DMS153 treated with DMSO at 0.1 percent for 48 hours (cell line): ENCODE data around the gene SIDT1.
A peak's percentile ranks its signal among the peaks of the same experiment; 100 is the strongest.
"Not testable (repeated sequence)": the region's sequence is repeated elsewhere in the genome, so short reads cannot be mapped to it uniquely, and the experiment has no call there.

Source experiments
- DNase-seq: peaks from one replicate; lab custom pipeline; 2025; ENCODE audit not compliant: unreplicated experiment; lab: John Stamatoyannopoulos, UW

SIDT1 gene

DNA sequence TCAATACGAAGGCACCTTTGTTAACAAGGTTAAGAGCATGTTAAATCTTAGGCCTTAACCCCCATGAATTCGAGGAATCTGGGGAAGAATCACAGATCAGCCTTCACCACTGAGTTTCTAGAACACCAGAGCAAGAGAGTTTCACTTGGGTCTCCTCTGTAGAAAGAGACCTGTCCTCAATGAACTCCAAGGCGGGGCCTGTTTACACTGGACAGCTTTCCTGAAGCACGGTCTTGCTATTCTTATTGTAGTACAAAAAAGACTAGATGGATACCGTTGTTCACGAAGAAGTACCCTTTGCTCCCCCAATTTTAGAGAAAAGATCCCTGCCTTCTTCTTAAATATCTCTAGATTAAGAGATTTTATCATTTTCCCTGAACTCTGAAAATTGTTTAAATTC is 99.2 kb downstream of the SIDT1 start:
- DNase-seq, result no peak

DNA sequence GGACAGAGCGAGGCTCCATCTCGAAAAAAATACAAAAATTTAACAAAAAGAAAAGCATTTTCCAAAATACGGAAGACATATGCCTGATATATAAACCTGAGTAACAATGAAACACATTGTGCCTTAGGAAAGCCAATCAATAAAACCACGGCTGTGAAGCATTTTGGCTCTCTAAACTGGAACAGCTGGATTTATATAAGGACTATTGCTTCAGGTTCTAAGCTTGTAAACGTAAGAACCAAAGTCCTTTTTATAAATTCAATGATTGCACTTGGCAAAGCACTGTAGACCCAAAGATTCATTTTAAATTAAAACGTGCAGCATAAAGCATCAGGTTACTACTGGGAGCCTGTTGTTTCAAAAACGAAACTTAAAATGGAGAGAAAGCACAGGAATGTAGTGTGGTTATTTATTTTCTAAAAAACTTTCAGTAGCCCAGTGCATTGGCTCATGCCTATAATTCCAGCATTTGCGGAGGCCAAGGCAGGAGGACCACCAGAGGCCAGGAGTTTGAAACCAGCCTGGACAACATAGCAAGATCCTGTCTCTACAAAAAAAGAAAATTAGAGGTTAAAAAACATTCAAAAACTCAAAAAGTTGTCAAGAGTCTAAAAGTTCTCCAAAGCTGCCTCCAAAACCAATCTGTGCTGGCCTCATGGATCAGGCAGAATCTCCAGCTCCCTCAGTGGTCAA is 102.6 kb downstream of the SIDT1 start:
- no peak for DNase-seq

DNA sequence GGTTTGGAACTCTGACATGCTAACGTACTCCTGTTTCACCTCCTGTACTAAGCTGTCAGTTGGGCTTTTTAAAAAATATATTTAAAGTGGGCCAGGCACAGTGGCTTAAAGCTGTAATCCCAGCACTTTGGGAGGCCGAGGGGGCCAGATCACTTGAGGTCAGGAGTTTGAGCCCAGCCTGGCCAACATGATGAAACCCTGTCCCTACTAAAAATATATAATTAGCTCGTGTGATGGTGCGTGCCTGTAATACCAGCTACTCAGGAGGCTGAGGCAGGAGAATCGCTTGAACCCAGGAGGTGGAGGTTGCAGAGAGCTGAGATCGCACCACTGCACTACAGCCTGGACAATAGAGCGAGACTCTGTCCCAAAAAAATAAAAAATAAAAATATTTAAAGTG is 103.7 kb downstream of the SIDT1 start:
- not testable (repeated sequence) for DNase-seq

DNA sequence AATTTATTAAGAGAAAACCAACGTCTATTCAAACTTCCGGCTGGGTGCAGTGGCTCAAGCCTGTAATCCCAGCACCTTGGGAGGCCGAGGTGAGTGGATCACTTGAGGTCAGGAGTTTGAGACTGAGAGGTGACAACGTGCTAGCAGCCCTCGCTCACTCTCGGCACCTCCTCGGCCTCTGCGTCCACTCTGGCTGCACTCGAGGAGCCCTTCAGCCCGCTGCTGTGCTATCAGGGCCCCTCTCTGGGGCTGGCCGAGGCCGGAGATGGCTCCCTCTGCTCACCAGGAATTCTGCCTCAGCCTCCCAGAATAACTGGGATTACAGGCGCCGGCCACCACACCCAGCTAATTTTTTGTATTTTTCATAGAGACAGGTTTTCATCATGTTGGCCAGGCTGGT is 105.4 kb downstream of the SIDT1 start:
- DNase-seq, result no peak

DNA sequence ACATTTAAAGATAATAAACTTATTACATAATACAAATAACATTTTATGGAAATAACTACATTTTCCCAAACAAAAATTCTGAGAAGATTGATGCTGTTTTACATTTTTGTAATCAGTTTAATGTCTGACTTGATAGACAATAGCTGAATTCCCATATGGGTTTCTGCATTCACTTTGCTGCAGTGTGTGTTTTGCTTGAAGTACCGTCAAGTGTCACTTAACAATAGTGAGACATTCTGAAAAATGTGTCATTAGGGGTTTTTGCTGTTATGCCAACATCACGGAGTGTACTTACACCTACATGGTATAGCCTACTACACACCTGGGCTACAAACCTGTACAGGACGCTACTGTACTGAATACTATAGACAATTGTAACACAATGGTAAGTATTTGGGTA is 106.6 kb downstream of the SIDT1 start:
- DNase-seq, result no peak

DNA sequence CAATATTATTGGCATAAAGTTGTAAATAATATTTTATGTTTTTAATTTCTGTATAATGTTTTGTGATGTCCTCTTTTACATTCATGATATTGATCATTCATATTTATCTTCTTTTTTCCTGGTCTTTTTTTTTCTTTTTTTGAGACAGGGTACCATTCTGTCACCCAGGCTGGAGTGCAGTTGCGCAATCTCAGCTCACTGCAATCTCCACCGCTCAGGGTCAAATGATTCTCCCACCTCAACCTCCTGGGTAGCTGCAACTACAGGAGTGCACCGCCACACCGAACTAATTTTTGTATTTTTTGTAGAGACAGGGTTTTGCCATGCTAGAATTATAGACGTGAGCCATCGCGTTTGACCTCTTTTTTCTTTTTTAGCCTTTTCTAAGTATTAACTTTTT is 111.2 kb downstream of the SIDT1 start:
- DNase-seq, result no peak

DNA sequence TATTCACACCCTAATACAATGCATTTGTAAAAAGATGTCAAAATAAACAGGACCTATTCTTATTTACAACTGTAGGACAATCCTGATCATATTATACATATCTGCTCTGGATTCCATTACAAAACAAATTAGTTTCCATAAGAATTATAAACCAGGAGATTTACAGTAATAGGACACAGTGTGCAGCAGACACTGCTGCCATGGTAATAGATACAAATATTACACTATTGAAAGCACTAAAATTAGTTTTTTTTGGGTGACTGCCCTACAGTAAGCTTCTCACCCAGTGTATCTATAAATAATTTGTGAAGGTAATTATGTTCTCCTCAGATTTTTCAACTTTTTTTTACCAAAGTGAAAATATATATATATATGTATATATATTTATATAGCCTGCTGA is 116.2 kb downstream of the SIDT1 start:
- no peak for DNase-seq

DNA sequence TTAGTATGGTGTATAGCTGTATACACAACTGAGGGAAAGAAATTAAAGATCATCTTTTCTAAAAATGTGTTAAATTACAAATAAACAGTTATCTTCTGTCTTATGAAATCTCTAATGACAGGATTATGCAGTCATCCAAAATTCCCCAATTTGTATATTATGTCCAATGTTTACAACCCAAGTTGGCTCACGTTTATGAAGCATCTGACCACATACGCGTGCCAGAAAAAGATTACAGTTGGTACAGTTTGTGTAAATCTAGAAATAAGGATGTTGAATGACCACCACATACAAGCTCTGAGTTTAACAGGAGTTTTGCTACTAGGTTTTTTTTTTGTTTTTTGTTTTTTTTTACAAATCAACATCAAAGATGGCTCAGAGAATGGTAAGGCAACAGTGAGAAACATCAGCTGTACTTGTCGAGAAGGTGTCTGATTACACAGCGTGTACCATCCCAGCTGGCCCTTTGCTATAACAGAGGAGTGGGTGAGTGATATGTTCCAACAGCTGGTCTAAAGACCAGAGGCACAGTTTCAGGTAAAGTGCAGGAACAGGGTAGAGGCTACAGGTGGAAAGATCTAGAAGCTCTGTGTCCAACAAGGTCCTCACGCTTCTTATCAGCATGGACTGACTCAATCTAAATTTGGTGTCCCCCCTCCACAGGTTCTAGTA is 117.0 kb downstream of the SIDT1 start:
- DNase-seq, result no peak

DNA sequence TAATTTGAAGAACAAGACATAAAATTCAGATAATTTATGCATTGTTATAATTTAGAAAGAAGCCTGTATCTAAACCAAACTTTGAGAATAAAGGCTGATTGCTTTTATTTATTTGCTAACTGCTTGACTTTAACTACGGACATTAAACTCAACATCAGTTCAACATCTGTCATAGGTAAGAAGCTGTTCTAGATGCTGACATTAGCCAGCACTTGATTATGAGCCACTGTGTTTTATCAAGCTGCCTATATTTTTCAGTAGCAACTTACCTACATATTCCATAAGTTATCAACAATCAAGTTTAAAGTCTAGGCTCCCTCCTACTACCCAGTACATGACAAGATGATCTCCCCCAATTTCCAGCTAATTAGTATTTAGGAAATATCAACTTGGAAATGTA is 122.0 kb downstream of the SIDT1 start:
- DNase-seq, result no peak

DNA sequence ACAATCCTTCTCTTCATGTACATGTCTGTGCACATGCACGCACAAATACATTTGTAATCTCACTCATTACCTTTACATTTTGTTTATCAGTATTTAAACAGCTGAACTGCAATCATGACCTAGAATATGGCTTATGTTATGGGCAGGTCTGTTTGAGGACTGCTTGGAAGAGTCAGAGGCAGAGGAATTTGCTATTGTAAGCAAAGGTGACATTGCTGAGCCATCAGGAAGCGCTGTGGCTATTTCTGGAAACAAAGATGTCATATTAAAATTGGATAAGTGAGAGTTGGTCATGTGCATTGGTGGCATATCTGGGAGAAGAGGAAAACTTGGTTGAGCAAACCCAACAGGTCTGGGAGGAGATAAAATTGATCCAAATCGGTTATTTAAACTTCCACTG is 122.5 kb downstream of the SIDT1 start:
- DNase-seq, result no peak

DNA sequence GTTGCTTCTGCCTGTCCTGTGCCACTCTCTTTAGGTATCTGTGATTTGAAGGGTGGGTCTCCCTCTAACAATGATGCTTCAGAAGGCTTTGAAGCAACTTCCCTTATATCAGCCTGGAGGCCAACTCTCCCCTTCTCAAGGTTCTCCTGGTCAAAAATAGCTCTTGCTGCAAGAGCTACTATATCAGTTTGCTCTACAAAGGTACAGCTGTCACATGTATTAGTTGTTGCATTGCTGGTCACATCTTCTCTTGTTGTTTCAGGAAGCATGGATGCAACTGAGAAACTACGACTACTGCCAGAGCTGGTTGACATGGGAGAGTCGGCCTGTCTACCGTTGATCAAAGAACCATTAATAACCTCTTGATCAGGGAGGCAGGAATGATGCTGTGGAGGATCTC is 125.8 kb downstream of the SIDT1 start:
- no peak for DNase-seq

DNA sequence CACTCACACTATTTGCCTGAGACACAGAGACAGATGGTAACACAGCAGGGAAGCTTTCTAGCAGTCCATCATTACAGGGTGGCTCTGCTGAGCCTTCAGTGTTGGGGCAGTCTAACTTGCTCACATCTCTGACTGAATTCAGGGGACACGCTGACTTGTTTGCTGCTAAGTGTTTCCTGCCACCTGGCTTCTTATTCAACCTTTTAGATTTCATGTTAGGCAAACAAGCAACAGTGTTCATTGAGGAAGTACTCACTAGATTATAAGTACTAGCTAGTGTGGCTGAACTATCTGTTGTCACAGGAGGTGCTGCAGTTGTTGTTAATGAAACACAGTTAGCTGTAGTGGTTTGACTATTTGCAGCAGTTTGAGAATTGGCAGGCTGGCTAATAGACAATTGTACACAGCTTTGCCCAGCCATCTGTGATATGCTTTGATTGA is 126.8 kb downstream of the SIDT1 start:
- DNase-seq, result peak; percentile 68

DNA sequence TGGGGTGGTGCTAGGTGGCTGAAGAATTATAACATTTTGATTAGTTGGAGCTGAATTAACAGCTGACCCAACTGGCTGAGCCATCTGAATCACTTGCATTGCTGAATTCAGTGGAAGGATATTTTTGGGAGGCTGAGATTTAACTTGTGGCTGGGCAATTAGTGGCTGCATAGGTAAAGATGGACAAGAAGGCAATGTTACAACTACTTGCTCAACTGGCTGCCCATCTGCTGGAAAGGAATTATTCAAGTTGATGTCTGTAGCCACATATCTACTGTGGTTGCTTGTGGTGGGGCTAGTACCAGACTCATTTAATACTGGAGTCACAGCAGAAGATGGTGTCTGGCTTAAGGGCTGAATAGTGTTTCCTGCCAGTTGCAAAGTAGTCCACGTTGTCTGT is 127.6 kb downstream of the SIDT1 start:
- no peak for DNase-seq

DNA sequence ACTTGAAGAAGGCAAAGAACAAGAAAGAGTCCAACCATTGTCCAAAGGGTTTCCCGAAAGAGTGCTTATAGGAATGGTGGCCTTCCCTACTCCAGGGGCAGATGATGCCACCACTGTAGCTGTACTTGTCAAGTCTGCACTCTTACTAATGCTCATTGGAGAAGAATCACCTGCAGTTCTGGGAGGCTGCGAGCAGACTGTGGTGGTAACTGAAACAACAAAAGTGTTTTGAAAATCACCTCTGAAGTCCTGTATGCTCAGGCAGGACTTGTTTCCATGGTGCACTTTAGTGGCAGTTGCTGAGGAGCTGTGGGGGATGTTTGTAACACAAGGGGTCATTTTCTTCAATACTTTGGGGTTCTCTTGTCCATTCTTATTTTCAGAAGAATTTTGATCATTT is 128.1 kb downstream of the SIDT1 start:
- no peak for DNase-seq

DNA sequence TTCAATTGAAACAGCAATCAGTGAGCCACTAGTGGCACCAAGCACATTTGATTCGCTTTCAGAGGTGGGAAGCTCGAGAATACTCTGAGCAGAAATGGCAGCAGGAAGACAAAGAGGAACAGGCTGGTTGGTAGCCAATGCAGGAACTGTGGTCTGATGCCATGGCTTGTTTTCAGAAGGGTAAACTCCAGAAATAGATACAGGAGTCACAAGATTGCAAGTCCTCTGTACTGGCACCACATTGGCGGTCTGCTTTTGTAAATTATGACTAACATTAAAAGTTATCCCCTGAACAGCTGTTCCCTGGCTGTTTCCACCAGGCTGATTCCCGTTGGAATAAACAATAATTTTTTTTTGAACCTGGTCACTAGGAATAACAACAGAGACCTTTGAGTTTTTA is 128.5 kb downstream of the SIDT1 start:
- no peak for DNase-seq

DNA sequence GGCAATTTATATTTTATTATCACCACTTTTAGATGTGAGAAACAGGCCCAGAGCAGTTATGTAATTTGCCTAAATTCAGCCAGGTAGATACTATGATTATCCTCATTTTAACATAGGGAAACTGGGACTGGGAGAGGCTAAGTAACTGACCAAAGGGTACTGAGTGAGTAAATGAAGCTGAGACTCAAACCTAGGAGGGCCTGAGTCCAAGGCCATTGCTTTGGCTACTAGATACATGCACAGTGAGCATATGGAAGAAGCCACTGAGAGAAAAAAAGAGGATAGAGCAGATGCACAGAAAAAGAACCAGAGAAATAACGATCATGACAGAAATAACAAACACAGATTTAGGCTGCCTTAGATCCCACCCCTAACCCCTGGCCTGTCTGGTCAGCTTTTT is 130.5 kb downstream of the SIDT1 start:
- no peak for DNase-seq

DNA sequence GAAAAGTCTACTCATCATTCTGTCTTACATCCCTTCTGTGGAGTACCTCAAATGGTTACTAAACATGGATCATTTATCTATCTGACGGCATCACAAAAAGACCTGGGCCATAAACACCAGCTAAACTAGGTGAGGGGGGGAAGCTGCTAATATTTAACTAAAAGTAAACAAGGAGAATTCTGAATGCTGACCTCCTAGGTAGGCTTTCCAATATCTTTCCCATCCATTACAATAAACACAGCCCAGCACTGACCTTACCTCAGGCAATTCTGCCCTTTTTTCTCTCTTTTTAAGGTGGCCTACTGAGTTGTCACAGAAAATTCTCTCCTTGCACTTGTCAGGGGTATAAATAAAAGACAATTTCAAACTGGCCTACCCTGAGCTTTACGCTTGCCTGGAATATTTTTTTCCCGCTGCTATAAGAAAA is 131.0 kb downstream of the SIDT1 start:
- DNase-seq, result no peak

DNA sequence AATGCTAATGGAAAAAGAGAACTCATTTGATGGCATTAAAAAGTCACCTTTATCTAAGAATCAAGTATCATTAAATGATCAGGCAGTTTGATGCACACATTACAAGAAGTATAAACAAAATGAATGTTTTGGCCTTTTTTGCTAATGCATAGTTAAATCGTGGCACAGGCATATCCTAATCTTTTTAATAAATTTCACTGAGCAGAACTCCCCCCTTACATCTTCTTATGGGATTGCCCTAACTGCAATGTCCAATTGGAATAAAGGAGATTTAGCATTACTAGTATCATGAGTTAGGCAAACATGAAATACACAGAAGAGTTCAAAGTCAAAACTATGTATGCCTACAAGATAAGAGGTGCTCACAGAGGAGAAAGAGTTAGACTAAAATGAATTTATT is 131.4 kb downstream of the SIDT1 start:
- no peak for DNase-seq

DNA sequence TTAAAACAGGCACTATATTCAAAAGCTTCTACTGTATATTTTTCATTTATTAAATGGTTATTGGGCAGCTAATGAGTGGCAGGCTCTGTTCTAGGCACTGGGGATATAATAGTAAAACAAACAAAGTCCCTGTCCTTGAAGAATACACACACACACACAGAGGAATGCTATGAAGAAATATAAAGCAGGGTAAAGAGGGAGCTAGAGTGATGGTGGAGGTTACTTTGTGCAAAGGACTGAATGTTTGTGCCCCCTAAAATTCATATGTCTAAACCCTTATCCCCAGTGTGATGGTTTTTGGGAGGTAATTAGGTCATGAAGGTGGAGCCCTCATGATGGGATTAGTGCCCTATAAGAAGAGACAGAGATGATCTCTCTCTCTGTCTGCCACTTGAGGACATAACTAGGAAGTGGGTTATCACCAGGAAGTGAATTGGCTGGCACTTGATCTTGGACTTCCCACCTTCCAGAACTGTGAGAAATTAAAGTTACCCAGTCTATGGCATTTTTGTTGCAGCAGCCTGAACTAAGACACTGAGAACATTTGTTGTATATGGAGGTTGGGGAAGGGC is 132.3 kb downstream of the SIDT1 start:
- no peak for DNase-seq

DNA sequence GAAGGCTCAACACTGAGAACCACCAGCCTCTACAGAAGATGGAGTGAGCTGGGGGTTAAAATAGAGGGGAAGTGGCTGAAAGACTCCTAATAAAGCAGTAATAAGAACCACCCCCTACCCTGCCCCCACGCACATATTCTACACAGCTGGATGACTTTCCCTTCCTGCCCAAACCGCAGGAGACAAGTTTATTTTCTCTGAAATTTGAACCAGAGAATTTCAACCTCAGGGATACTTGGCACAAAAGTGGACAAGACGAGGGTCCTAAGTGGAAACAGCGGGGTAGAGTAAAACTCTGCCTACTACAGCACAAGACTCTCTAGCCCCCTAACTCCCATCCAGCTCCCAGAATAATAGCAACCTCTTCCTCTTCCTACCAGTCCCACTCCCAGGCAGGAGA is 135.7 kb downstream of the SIDT1 start:
- no peak for DNase-seq

DNA sequence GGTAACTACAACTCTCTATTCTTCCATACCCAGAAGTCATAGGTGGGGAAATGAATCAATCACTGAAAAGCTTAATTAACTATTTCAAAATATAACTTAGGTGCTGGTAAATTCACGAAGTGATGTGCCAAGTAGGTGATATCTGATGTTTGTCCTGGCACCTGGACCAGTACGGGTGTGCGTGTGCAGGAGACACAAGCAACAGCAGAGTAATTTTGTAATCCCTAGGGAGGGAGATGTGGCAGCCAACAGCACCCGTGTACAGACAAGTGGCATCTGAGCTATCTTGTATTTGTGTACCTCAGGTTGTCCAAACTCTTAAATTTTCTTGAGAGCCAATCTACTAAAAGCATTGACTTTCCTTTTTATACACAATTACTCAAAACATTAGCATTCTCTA is 141.2 kb downstream of the SIDT1 start:
- DNase-seq, result no peak

DNA sequence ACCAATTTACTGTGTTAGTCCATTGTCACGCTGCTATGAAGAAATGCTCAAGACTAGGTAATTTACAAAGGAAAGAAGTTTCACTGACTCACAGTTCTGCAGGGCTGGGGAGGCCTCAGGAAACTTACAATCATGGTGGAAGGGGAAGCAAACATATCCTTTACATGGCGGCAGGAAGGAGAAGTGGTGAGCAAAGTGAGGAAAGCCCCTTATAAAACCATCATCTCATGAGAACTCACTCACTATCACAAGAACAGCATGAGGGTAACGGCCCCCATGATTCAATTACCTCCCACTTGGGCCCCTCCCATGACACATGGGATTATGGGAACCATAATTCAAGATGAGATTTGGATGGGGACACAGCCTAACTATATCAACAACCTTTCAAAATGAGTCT is 143.9 kb downstream of the SIDT1 start:
- no peak for DNase-seq

DNA sequence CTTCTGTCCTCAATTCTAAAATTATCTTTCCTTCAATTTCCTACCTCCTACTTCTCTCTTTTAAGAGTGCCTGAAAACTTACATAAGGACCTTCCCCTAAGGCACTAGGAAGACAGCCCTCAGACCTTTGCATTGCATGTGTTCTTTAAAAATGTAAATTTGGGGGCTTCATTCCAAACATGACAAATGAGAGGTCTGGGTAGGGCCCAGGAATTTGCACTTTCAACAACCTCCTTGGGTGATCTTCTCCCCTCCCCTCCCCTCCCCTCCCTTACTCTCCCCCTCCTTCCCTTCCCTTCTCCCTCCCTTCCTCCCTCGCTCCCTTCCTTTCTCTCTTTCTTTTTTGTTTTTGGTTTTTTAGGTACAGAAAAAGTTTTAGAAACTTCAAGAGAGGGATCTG is 145.4 kb downstream of the SIDT1 start:
- no peak for DNase-seq
